ENCODE results near the gene OGFR.

Gene OGFR

DNA sequence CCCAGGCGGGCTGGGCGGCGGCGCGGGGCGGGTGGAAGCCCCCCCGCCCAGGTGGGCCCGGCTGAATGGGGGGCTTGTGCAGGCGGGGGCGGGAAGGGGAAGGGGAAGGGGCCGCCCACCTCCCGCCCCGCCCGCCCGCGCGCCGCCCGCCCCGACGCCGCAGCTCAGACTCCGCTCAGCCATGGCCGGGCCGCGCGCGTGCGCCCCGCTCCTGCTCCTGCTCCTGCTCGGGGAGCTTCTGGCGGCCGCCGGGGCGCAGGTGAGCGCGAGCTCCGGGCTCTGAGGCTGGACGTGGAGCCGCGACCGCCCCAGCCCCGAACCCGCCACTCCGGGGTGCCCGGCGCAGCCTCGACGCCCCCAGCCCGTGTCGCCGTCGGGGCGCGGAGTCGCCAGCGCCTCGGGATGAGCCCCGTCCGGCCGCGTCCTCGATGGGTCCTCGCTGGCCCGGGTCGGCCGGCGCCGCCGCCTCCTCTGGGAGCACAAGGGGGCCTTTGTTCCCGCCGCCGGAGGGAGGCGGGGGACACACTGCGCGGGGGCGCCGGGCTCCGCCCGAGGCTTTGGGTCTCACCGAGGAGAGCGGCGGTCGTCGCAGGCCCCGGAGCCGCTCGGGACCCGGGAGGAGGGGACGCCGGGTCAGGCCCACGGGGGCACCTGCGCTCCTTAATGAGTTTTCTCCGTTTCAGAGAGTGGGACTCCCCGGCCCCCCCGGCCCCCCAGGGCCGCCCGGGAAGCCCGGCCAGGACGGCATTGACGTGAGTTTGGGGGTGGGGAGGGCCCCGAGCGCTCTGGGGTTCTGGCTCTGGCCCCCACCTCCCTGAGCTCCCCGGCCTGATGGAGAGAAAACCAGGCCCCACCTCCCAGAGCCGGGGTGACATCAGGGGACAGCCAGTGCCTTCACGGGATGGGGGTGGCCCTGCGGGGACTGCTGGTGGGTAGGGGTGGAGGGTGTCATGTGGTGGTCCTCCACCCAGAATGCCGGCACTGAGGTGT lies 12.5 kb downstream of the OGFR start, which contains the start of gene COL9A3:
Gene COL9A3 (plus strand): TSS at position 167 of the 990 bp plus-strand sequence. CDS start 15 bp downstream, at position 182.
- DNase-seq (ENCODE audit: low read depth), result no peak
- peak within 1 kb of the TSS; percentile 28 for H3K4me3 ChIP-seq (ENCODE audit: control insufficient read depth, low read depth, low read length)
- TF ChIP-seq, protein P1, sequence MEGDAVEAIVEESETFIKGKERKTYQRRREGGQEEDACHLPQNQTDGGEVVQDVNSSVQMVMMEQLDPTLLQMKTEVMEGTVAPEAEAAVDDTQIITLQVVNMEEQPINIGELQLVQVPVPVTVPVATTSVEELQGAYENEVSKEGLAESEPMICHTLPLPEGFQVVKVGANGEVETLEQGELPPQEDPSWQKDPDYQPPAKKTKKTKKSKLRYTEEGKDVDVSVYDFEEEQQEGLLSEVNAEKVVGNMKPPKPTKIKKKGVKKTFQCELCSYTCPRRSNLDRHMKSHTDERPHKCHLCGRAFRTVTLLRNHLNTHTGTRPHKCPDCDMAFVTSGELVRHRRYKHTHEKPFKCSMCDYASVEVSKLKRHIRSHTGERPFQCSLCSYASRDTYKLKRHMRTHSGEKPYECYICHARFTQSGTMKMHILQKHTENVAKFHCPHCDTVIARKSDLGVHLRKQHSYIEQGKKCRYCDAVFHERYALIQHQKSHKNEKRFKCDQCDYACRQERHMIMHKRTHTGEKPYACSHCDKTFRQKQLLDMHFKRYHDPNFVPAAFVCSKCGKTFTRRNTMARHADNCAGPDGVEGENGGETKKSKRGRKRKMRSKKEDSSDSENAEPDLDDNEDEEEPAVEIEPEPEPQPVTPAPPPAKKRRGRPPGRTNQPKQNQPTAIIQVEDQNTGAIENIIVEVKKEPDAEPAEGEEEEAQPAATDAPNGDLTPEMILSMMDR (IDR thresholded peaks at IDR 0.05; ENCODE audit: control insufficient read depth, insufficient read depth, low read depth, low read length, missing control alignments), result no peak

DNA sequence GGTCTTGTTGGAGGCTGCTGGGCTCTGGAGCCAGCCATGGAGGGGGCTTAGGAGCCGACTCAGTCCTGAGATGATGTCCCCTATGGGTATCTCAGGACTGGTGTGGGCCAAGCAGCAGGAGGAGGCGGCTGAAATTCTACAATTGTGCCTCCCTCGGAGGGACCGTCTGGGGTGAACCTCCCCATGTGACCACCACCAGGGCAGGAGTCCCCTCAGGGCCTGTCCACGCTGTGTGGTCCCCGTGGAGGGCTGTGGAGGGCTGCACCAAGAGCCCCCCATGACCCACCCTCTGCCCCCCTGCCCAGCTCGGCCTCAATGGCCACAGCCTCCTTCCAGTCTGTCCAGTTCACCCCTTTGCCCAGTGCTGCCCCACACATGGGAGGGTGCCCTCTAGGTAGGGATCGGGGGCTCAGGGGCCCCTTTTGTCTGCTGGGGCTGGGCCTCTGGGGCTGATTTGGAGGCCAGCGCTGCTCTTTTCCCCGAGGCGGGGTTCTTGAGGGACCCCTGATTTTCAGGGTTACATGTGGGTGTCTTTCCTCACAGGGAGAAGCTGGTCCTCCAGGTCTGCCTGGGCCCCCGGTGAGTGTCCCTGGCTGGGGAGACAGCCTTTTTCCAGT lies 13.4 kb downstream of the OGFR start:
- TF ChIP-seq, protein P1 (IDR thresholded peaks at IDR 0.05; ENCODE audit: control insufficient read depth, insufficient read depth, low read depth, low read length, missing control alignments), result no peak
- DNase-seq (ENCODE audit: low read depth), result no peak
- no peak overlapping the region for H3K4me3 ChIP-seq (ENCODE audit: control insufficient read depth, low read depth, low read length)

DNA sequence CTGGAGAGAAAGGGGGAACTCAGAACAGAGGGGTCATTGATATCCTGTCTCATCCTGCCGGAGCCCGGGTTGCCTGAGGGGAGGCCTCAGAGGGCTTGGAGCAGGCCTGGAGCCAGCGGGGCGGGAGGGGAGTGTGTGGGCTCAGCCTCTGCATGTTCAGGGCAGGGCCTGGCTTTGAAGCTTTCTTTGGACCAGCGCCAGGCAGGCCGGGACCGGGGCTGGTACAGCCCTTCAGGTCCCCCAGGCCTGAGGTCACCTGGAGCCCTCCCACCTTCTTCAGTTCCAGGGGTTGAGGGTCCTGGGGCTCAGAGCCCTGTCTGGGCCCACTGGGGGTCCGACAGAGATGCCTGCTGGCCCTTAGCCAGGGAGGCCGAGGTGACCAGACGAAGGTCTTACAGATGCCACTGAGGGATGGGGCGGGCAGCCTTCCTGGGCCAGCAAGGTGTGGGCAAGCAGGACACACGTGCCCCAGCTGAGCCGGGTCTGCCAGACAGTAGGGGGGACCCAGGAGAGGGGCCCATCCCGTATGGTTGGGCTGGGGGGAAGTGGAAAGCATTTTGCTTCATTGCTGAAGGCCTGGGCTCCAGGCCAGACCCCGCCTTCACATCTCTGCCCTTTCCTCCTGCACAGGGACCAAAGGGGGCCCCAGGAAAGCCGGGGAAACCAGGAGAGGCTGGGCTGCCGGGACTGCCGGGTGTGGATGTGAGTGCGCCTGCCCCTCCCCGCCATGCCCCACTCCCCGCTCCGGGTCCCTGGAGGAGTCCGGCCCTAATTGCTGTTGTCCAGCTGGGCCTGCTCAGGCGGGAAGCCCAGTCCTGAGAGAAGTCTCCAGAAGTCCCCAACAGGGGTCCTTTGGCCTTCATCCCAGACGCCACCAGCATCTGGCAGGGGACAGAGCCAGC lies 14.2 kb downstream of the OGFR start:
- no peak overlapping the region for H3K4me3 ChIP-seq (ENCODE audit: control insufficient read depth, low read depth, low read length)
- DNase-seq (ENCODE audit: low read depth), result no peak
- TF ChIP-seq, protein P1 (IDR thresholded peaks at IDR 0.05; ENCODE audit: control insufficient read depth, insufficient read depth, low read depth, low read length, missing control alignments), result no peak

DNA sequence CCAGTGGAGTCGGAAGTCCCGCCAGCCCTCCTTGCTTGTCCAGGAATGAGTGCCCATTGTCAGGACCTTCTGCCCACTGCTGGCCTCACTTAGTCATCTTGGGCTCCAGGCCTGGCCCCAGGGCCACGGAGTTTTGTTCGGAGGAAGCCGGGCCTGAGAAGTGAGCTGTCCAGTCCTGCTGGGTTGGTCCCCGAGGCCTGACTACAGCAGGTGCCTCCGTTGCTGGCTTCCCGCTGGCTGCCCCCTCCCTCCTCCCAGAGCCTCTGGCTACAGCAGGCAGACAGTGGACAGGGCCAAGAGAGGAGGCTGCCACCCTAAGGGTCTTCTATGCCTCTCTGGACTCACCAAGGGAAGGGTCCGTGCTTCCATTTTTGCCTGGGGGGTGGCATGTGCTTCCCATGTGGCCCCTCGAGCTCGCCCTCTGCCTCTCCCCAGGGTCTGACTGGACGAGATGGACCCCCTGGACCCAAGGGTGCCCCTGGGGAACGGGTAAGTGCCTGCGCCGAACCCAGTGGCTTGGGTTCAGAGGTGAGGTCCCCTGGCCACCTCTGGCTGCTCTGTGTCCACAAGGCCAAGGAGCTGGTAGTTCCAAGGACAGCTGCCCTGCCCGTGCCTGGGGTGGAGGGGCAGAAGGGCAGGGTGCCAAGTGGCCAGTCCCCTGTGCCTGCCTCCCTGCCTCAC lies 15.0 kb downstream of the OGFR start:
- DNase-seq (ENCODE audit: low read depth), result no peak
- no peak overlapping the region for H3K4me3 ChIP-seq (ENCODE audit: control insufficient read depth, low read depth, low read length)
- TF ChIP-seq, protein P1 (IDR thresholded peaks at IDR 0.05; ENCODE audit: control insufficient read depth, insufficient read depth, low read depth, low read length, missing control alignments), result no peak

DNA sequence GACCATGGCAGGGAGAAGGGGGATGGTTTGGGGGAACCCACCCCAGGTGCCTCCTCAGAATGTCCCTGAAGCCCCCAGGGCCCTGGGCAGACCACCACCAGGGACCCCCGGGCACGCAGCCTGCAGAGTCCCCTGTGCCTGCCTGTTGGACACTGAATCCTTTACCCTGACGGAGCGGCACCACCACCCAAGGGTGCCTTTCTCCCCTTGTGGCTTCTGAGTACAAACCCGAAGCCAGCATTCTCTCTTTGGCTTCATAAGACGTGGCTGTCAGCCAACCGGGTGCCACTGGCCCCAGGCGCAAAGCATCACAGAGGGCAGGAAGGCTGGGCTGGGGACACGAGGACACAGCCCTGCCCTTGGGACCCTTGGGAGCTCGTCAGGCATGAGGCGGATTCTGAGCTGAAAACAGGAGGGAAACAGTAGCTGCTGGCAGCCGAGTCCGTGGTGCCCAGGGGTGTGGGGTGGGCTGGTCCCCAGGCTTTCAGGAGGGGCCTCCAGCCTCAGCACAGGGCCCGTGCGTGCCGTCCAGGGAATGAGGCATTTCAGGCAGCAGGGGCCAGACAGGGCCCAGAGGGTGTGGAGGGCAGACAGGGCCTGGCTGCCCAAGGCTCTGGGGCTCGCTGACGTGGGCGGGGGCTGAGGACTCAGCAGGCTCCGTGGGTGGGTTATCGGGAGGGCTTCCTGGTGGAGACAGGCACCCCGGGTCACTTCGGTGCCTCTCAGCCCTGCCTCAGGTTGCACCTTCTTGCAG lies 15.8 kb downstream of the OGFR start:
- DNase-seq (ENCODE audit: low read depth), result no peak
- no peak overlapping the region for H3K4me3 ChIP-seq (ENCODE audit: control insufficient read depth, low read depth, low read length)
- TF ChIP-seq, protein P1 (IDR thresholded peaks at IDR 0.05; ENCODE audit: control insufficient read depth, insufficient read depth, low read depth, low read length, missing control alignments), result no peak

Measured in AG09309 (cell line).